Caco-2 (cell line): ENCODE data around the gene PACS2. TPM values are rescaled to one million over a fixed set of nuclear protein-coding genes. Genes with fewer than 3 reads are reported as not detected.

Source experiments
- BruUV-seq: library from RNA; stranded (reverse); fragments of 400-500 nt; replicated peaks from 2 replicates; lab custom pipeline; 2021; lab: Mats Ljungman, UMichigan
- CTCF ChIA-PET: fragments of 300-600 bp; sonication (Branson Sonifier 250); formaldehyde crosslinking; loops from one replicate; lab custom pipeline; 2022; ENCODE audit warnings: antibody characterized with exemption; lab: Charles Lee
- POLR2A ChIA-PET: fragments of 300-600 bp; sonication (Branson Sonifier 250); formaldehyde crosslinking; loops from one replicate; lab custom pipeline; 2022; ENCODE audit warnings: antibody characterized with exemption; lab: Charles Lee
- DNase-seq, 2 experiments: peaks; one replicate each; pipeline versions ENCODE4 v3.0.0 to v3.0.0-alpha.2; 2020 to 2022
- H3K27me3 ChIP-seq: replicated peaks from 2 replicates; pipeline ENCODE4 v1.6.0; 2011; ENCODE audit warnings: low read length; ENCODE audit not compliant: control insufficient read depth, insufficient read depth
- H3K36me3 ChIP-seq: 2 replicates; pipeline ENCODE4 v1.5.1; 2011; ENCODE audit warnings: low read length; ENCODE audit not compliant: control insufficient read depth, insufficient read depth
- H3K4me1 ChIP-seq: fragments of 250-450 bp; sonication (Bioruptor Pico); 2 replicates; pipeline ENCODE4 v1.5.1; 2020; ENCODE audit warnings: mild to moderate bottlenecking
- H3K4me3 ChIP-seq: 2 replicates; pipeline ENCODE4 v1.5.1; 2011; ENCODE audit warnings: low read depth, mild to moderate bottlenecking, control low read depth, low read length
- H3K9me3 ChIP-seq: fragments of 250-450 bp; sonication (Bioruptor Pico); 2 replicates; pipeline ENCODE4 v1.5.1; 2020; ENCODE audit warnings: mild to moderate bottlenecking, moderate library complexity
- H3K27ac Mint-ChIP-seq: one replicate; pipeline ENCODE4 v1.8.0; 2022; ENCODE audit warnings: mixed read lengths; ENCODE audit not compliant: unreplicated experiment
- H3K27me3 Mint-ChIP-seq: one replicate; pipeline ENCODE4 v1.8.0; 2022; ENCODE audit warnings: mixed read lengths; ENCODE audit not compliant: insufficient read depth, unreplicated experiment
- H3K36me3 Mint-ChIP-seq: one replicate; pipeline ENCODE4 v1.8.0; 2022; ENCODE audit warnings: mild to moderate bottlenecking, mixed read lengths; ENCODE audit not compliant: insufficient read depth, unreplicated experiment
- H3K4me1 Mint-ChIP-seq: one replicate; pipeline ENCODE4 v1.8.0; 2022; ENCODE audit warnings: low read depth, mixed read lengths; ENCODE audit not compliant: unreplicated experiment
- H3K4me3 Mint-ChIP-seq: one replicate; pipeline ENCODE4 v1.8.0; 2022; ENCODE audit warnings: mild to moderate bottlenecking, moderate library complexity, mixed read lengths; ENCODE audit not compliant: unreplicated experiment
- H3K9me3 Mint-ChIP-seq: one replicate; pipeline ENCODE4 v1.8.0; 2022; ENCODE audit warnings: mixed read lengths; ENCODE audit not compliant: unreplicated experiment
- intact Hi-C: fragments of 100-400 bp; cut with micrococcal nuclease; formaldehyde crosslinking; loops from one replicate; pipeline ENCODE4 v1.10.0; 2022; ENCODE audit not compliant: unreplicated experiment
- total RNA-seq: library from RNA; stranded (reverse); gene quantifications from 2 replicates; pipeline ENCODE4 v1.2.3, GENCODE V29; 2022
- TF ChIP-seq, protein P1 (sequence below), 2 experiments: fragments of 200-600 bp in 1 of 2; IDR thresholded peaks; 1 replicate in 1 of 2; 2 replicates in 1 of 2; pipeline versions ENCODE4 v1.5.1 to v1.8.0; 2011 to 2022; ENCODE audit warnings: antibody characterized with exemption in 1 of 2, control low read depth in 1 of 2, inconsistent platforms in 1 of 2, low read depth in 1 of 2, low read length in 1 of 2, mild to moderate bottlenecking in 1 of 2, moderate library complexity in 1 of 2; ENCODE audit not compliant: insufficient read depth in 1 of 2, severe bottlenecking in 1 of 2, unreplicated experiment in 1 of 2

The PACS2 gene
- total RNA-seq, 1 experiment from 2014 or later = 58.1 TPM

DNA sequence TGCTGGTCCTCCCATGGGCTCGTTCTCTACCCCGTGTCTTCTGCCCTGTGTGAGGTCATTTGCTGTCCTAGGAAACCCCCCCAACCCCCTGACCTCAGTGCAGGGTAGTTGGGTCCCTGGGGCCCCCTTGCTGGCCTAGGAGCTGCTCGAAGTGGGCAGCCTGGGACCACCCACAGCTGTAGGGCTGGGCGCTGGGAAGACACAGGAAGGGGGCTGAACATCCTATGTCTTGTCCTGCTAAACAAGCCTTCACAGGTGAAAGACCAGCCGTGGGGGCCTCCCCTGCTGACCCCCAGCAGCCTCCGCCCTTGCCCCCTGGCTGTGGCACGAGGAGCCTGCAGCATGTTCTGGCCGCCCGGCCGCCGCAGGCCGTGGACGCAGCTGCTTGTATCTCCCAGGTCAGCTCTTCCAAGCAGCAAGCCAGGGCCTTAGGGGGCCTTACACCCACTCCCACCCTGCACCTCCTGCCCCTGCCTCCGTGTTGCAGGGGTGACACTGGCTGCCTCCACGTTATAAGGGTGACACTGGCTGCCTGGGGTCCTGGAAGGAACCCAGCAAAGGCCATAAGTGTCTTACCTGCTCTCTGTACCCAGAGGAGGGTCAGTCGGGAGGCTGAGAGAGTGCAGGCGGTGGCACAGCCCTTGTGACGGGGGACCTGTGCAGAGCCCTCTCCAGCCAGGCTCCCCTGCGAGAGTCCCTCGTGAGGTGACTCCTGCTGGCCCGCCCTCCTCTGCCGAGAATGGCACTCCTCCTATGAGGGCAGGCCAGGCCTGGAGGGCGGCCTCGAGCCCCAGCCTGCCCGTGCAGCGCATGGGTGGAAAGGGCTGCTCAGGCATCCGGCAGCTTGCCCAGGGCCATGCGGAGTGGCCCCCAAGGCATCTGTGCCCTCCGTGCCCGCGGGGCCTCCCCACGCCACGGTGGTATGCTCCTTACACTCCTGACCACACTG is 72.3 kb downstream of the PACS2 start:
- intact Hi-C loops = no loop called here

DNA sequence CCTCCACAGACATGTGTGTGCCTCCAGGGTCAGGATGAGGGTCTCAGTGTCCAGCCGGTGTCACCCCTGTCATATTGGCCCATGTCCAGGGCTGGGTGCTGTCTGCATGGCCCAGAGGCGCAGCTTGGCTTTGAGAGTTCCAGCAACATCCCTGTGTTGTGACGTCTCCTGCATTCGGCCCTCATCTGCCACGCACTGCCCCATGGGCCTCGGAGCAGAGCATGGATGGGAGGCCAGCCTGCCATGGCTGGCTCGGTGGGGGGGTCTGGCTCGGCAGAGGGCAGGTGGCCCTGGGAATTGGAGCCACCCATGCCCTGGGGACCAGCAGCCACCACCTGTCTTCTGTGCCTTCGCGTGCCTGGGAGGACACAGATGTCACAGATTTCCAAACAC is 73.0 kb downstream of the PACS2 start:
- Mint-ChIP-seq H3K36me3 (peaks cover 10% of the 10 kb centered on the region), H3K9me3 (no peaks in the 10 kb centered on the region), H3K27me3 (no peaks in the 10 kb centered on the region), H3K4me1 (no peaks in the 10 kb centered on the region), H3K4me3 (no peak overlapping the region), H3K27ac (no peak overlapping the region)
- TF ChIP-seq, protein P1, sequence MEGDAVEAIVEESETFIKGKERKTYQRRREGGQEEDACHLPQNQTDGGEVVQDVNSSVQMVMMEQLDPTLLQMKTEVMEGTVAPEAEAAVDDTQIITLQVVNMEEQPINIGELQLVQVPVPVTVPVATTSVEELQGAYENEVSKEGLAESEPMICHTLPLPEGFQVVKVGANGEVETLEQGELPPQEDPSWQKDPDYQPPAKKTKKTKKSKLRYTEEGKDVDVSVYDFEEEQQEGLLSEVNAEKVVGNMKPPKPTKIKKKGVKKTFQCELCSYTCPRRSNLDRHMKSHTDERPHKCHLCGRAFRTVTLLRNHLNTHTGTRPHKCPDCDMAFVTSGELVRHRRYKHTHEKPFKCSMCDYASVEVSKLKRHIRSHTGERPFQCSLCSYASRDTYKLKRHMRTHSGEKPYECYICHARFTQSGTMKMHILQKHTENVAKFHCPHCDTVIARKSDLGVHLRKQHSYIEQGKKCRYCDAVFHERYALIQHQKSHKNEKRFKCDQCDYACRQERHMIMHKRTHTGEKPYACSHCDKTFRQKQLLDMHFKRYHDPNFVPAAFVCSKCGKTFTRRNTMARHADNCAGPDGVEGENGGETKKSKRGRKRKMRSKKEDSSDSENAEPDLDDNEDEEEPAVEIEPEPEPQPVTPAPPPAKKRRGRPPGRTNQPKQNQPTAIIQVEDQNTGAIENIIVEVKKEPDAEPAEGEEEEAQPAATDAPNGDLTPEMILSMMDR (IDR thresholded peaks at IDR 0.05; ENCODE audit: insufficient read depth in 1 of 2, low read depth in 1 of 2, low read length in 1 of 2, severe bottlenecking in 1 of 2, unreplicated experiment in 1 of 2) = no peak
- POLR2A ChIA-PET = no interaction called here
- no peaks in the 10 kb centered on the region for H3K9me3 ChIP-seq
- no peak overlapping the region for H3K4me3 ChIP-seq
- intact Hi-C loops = no loop called here
- no peak for DNase-seq
- CTCF ChIA-PET = no interaction called here
- no peaks in the 10 kb centered on the region for H3K4me1 ChIP-seq
- no TSS peak for BruUV-seq
- H3K27me3 ChIP-seq = no peaks in the 10 kb centered on the region
- H3K36me3 ChIP-seq = no peaks in the 10 kb centered on the region

More for the DNA sequence above, 72.3 kb downstream of the PACS2 start:
- Mint-ChIP-seq H3K4me1 (no peaks in the 10 kb centered on the region), H3K9me3 (no peaks in the 10 kb centered on the region), H3K4me3 (no peak overlapping the region), H3K27me3 (no peaks in the 10 kb centered on the region), H3K36me3 (peaks cover 10% of the 10 kb centered on the region), H3K27ac (no peak overlapping the region)
- TF ChIP-seq, protein P1 (IDR thresholded peaks at IDR 0.05; ENCODE audit: insufficient read depth in 1 of 2, low read depth in 1 of 2, low read length in 1 of 2, severe bottlenecking in 1 of 2, unreplicated experiment in 1 of 2) = no peak
- ChIA-PET POLR2A (no interaction called here), CTCF (interaction anchor here (0.8 kb wide), 1 partner anchor 94 kb away, joined by 3 read pairs; no protein-coding TSS in a partner anchor)
- H3K4me3 ChIP-seq = no peak overlapping the region
- no peaks in the 10 kb centered on the region for H3K4me1 ChIP-seq
- H3K36me3 ChIP-seq = no peaks in the 10 kb centered on the region
- DNase-seq = no peak
- H3K9me3 ChIP-seq = no peaks in the 10 kb centered on the region
- no peaks in the 10 kb centered on the region for H3K27me3 ChIP-seq
- no TSS peak for BruUV-seq

- Mint-ChIP-seq H3K4me1 (no peaks in the 10 kb centered on the region), H3K4me3 (no peak overlapping the region), H3K9me3 (no peaks in the 10 kb centered on the region), H3K27ac (no peak overlapping the region), H3K36me3 (peaks cover 10% of the 10 kb centered on the region), H3K27me3 (no peaks in the 10 kb centered on the region)
- Histone ChIP-seq H3K4me3 (no peak overlapping the region), H3K27me3 (no peaks in the 10 kb centered on the region), H3K36me3 (no peaks in the 10 kb centered on the region), H3K4me1 (no peaks in the 10 kb centered on the region), H3K9me3 (no peaks in the 10 kb centered on the region)
- POLR2A ChIA-PET = no interaction called here
- intact Hi-C loops = no loop called here
- no TSS peak for BruUV-seq
- CTCF ChIA-PET = no interaction called here
- DNase-seq = no peak
- TF ChIP-seq, protein P1 (IDR thresholded peaks at IDR 0.05; ENCODE audit: insufficient read depth in 1 of 2, low read depth in 1 of 2, low read length in 1 of 2, severe bottlenecking in 1 of 2, unreplicated experiment in 1 of 2) = no peak
These were observed 73.8 kb downstream of the PACS2 start for GRCh38 chr14:105388110-105388951.
